ENCODE results near the gene ADGRE2.
"Not testable (repeated sequence)": the region's sequence is repeated elsewhere in the genome, so short reads cannot be mapped to it uniquely, and the experiment has no call there.

DNA sequence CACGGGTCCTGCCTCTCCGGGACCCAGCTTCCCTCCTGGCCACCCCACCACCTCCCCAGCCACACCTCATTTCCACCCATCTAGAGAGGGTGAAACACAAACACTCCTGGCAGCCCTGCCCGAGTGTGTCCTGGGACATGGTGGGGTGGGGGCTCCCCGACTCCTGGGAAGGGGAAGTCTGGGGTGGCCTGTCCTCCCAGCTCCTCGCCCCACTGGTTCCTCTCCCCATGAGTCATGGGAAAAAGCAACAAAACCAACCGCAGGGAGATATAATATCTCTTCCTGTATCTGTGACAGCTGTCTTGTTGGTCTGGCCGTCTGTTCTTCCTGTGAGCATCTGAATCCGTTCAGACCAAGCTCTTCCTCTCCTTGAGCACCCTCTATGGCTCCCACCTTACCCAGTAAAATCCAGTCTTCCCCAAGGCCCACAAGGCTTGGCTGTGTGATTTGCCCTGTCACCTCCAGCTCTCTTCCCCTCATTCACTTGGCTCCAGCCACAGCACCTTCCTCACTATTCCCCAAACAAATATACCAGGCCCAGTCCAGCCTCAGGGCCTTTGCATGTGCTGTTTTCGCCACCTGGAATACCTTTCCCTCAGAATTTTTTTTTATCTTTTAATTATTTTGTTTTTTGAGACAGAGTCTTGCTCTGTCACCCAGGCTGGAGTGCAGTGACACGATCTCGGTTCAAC is 6.9 kb upstream of the ADGRE2 start:
- TF ChIP-seq, protein P1, sequence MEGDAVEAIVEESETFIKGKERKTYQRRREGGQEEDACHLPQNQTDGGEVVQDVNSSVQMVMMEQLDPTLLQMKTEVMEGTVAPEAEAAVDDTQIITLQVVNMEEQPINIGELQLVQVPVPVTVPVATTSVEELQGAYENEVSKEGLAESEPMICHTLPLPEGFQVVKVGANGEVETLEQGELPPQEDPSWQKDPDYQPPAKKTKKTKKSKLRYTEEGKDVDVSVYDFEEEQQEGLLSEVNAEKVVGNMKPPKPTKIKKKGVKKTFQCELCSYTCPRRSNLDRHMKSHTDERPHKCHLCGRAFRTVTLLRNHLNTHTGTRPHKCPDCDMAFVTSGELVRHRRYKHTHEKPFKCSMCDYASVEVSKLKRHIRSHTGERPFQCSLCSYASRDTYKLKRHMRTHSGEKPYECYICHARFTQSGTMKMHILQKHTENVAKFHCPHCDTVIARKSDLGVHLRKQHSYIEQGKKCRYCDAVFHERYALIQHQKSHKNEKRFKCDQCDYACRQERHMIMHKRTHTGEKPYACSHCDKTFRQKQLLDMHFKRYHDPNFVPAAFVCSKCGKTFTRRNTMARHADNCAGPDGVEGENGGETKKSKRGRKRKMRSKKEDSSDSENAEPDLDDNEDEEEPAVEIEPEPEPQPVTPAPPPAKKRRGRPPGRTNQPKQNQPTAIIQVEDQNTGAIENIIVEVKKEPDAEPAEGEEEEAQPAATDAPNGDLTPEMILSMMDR (IDR thresholded peaks at IDR 0.05) = not testable (repeated sequence)
- TF ChIP-seq POLR2A (IDR thresholded peaks at IDR 0.05) = not testable (repeated sequence)

Data from lower leg skin (tissue), 3 donors.